T-cell (primary cell): ENCODE results near the gene RTF1. TPM values are rescaled to one million over a fixed set of nuclear protein-coding genes. Genes with fewer than 3 reads are reported as not detected.

Source experiments
- ATAC-seq, 4 experiments: fragments of 200-7000 bp in 3 of 4; fragments of 150-1000 bp in 1 of 4; cut with Tn5 transposase; replicated peaks in 1 of 4; 1 replicate in 3 of 4; 2 replicates in 1 of 4; pipeline ENCODE4 v1.10.0; 2021; ENCODE audit warnings: moderate library complexity in 3 of 4, mild to moderate bottlenecking in 2 of 4, moderate number of reproducible peaks in 1 of 4
- CTCF ChIA-PET, 2 donors: fragments of 300-600 bp; sonication (Branson Sonifier 250); formaldehyde crosslinking; loops; one replicate each; lab custom pipeline; 2022; ENCODE audit warnings: antibody characterized with exemption in 2 of 2; lab: Charles Lee
- POLR2A ChIA-PET, 2 donors: fragments of 300-600 bp; sonication (Branson Sonifier 250); formaldehyde crosslinking; loops; one replicate each; lab custom pipeline; 2022; ENCODE audit warnings: antibody characterized with exemption in 2 of 2; lab: Charles Lee
- DNase-seq, 35 experiments: peaks; one replicate each; pipeline versions ENCODE4 v3.0.0 to v3.0.0-alpha.2; 2013 to 2023
- H3K27ac ChIP-seq: one replicate; pipeline ENCODE4 v1.5.1; 2013; ENCODE audit warnings: low read length
- H3K27me3 ChIP-seq, 2 experiments: replicated peaks in 1 of 2; 1 replicate in 1 of 2; 2 replicates in 1 of 2; pipeline versions ENCODE4 v1.6.1 to v1.7.0; 2013; ENCODE audit warnings: low read length in 1 of 2, mixed read lengths in 1 of 2; ENCODE audit not compliant: control insufficient read depth in 2 of 2, insufficient read depth in 2 of 2; ENCODE audit errors: extremely low read depth in 1 of 2
- H3K36me3 ChIP-seq, 2 donors: 1 replicate in 1 of 2; 2 replicates in 1 of 2; pipeline versions ENCODE4 v1.6.1 to v1.7.0; 2013; ENCODE audit warnings: low read length in 1 of 2; ENCODE audit not compliant: control insufficient read depth in 2 of 2, insufficient read depth in 1 of 2; ENCODE audit errors: extremely low read depth in 1 of 2
- H3K4me1 ChIP-seq, 2 experiments: 1 replicate in 1 of 2; 2 replicates in 1 of 2; pipeline versions ENCODE4 v1.6.1 to v1.7.0; 2013; ENCODE audit warnings: low read length in 2 of 2, mixed read lengths in 1 of 2; ENCODE audit not compliant: insufficient read depth in 2 of 2, control insufficient read depth in 1 of 2; ENCODE audit errors: extremely low read depth in 1 of 2
- H3K4me3 ChIP-seq, 2 donors: 1 replicate in 1 of 2; 2 replicates in 1 of 2; pipeline versions ENCODE4 v1.5.1 to v1.7.0; 2013; ENCODE audit warnings: mild to moderate bottlenecking in 2 of 2, low read length in 1 of 2, moderate library complexity in 1 of 2; ENCODE audit not compliant: control insufficient read depth in 1 of 2; ENCODE audit errors: extremely low read depth in 1 of 2
- H3K9me3 ChIP-seq: 2 replicates; pipeline ENCODE4 v1.7.0; 2013
- H3K27ac Mint-ChIP-seq, 2 donors: one replicate each; pipeline ENCODE4 v1.8.0; 2020 to 2021; ENCODE audit warnings: mild to moderate bottlenecking in 2 of 2, mixed read lengths in 2 of 2
- H3K27me3 Mint-ChIP-seq, 2 donors: one replicate each; pipeline ENCODE4 v1.8.0; 2021 to 2022; ENCODE audit warnings: mixed read lengths in 2 of 2
- H3K36me3 Mint-ChIP-seq: one replicate; pipeline ENCODE4 v1.8.0; 2021; ENCODE audit warnings: mixed read lengths
- H3K4me1 Mint-ChIP-seq, 3 donors: one replicate each; pipeline ENCODE4 v1.8.0; 2020 to 2022; ENCODE audit warnings: mixed read lengths in 3 of 3, mild to moderate bottlenecking in 1 of 3
- H3K4me3 Mint-ChIP-seq, 3 donors: one replicate each; pipeline ENCODE4 v1.8.0; 2020 to 2022; ENCODE audit warnings: mild to moderate bottlenecking in 3 of 3, mixed read lengths in 3 of 3, moderate library complexity in 3 of 3
- H3K9me3 Mint-ChIP-seq, 3 donors: one replicate each; pipeline ENCODE4 v1.8.0; 2020 to 2022; ENCODE audit warnings: mixed read lengths in 3 of 3
- WGBS: methylation state at CpG from one replicate; pipeline ENCODE4 v1.1.5; 2013; ENCODE audit warnings: missing lambda C conversion rate; ENCODE audit not compliant: insufficient coverage; 5-methylcytosine and 5-hydroxymethylcytosine counted together
- total RNA-seq, 35 experiments: library from RNA in 6 of 35; stranded (reverse) in 6 of 35; fragments of 120-200 nt in 1 of 35; gene quantifications; one replicate each; pipeline versions ENCODE4 v1.2.1 to v1.2.4 and lab custom pipeline; 2013 to 2026

Gene RTF1
- total RNA-seq, 5 donors from 2014 or later (not counting 1 experiment from before 2014, with no cell fraction given): 30.6 to 45.9 (median 37.5) TPM

- ATAC-seq: no peak
- no peak overlapping the region for H3K4me3 Mint-ChIP-seq
- Histone ChIP-seq H3K36me3 (peaks cover 16 to 32% of the 10 kb centered on the region in 2 donors), H3K9me3 (no peaks in the 10 kb centered on the region), H3K27me3 (no peaks in the 10 kb centered on the region), H3K4me3 (no peak overlapping the region), H3K27ac (no peak overlapping the region), H3K4me1 (no peaks in the 10 kb centered on the region)
- H3K9me3 Mint-ChIP-seq: no peaks in the 10 kb centered on the region
- POLR2A ChIA-PET: no interaction called here
- WGBS: 100% methylated on average over 4 of the region's 5 CpGs
- CTCF ChIA-PET: no interaction called here
- DNase-seq: no peak
- H3K27me3 Mint-ChIP-seq: no peaks in the 10 kb centered on the region
- no peaks in the 10 kb centered on the region for H3K4me1 Mint-ChIP-seq
- peaks cover 23% of the 10 kb centered on the region for H3K36me3 Mint-ChIP-seq
- no peak overlapping the region for H3K27ac Mint-ChIP-seq
Observed at GRCh38 chr15:41523097-41523496, 106.2 kb downstream of the RTF1 start.

GRCh38 chr15:41530363-41530956 lies 113.6 kb downstream of the RTF1 start:
- no peaks in the 10 kb centered on the region for H3K27me3 Mint-ChIP-seq
- no peak overlapping the region for H3K4me3 ChIP-seq
- peaks cover 29 to 77% of the 10 kb centered on the region in 2 donors for H3K36me3 ChIP-seq
- POLR2A ChIA-PET: no interaction called here
- WGBS: 94% methylated on average over 3 of the region's 6 CpGs
- no peaks in the 10 kb centered on the region for H3K4me1 ChIP-seq
- H3K4me1 Mint-ChIP-seq: peaks cover 0 to 5% (median 0%) of the 10 kb centered on the region in 3 donors
- no peaks in the 10 kb centered on the region for H3K27me3 ChIP-seq
- H3K27ac ChIP-seq: no peak overlapping the region
- H3K9me3 ChIP-seq: no peaks in the 10 kb centered on the region
- no peaks in the 10 kb centered on the region for H3K9me3 Mint-ChIP-seq
- ATAC-seq (no peak), DNase-seq (no peak)
- CTCF ChIA-PET: no interaction called here
- no peak overlapping the region for H3K4me3 Mint-ChIP-seq
- H3K27ac Mint-ChIP-seq: no peak overlapping the region
- H3K36me3 Mint-ChIP-seq: peaks cover 48% of the 10 kb centered on the region

Other genes with a start within 250 kb of the RTF1 start
- not detected for gene EXD1, start 186.3 kb upstream of the RTF1 start, total RNA-seq
- 10 to 100 TPM; 20.5 to 34.4 (median 31.1) TPM for gene CHP1, start 185.8 kb upstream of the RTF1 start, total RNA-seq
- under 1 TPM in 3 of 5 donors, not detected in 2; 0.58 to 0.82 (median 0.70) TPM for gene OIP5, start 84.5 kb upstream of the RTF1 start, total RNA-seq
- 1 to 10 TPM; 5.4 to 9.4 (median 7.0) TPM for gene NUSAP1, start 84.2 kb upstream of the RTF1 start, total RNA-seq
- 10 to 100 TPM in 3 of 5 donors, 1 to 10 TPM in 2; 5.5 to 13.7 (median 12.7) TPM for gene NDUFAF1, start 14.6 kb upstream of the RTF1 start, total RNA-seq
- gene ITPKA, start 76.8 kb downstream of the RTF1 start, total RNA-seq: under 1 TPM in 1 of 5 donors, not detected in 4; 0.38 TPM
- gene LTK, start 96.7 kb downstream of the RTF1 start, total RNA-seq: 10 to 100 TPM in 1 of 5 donors, 1 to 10 TPM in 4; 2.0 to 14.3 (median 6.8) TPM
- 10 to 100 TPM; 33.5 to 57.8 (median 53.2) TPM for gene RPAP1, start 127.2 kb downstream of the RTF1 start, total RNA-seq
- 1 to 10 TPM in 1 of 5 donors, under 1 TPM in 3, not detected in 1; 0.62 to 1.5 (median 0.78) TPM for gene TYRO3, start 142.1 kb downstream of the RTF1 start, total RNA-seq
- 10 to 100 TPM; 49.7 to 58.7 (median 54.7) TPM for gene MGA, start 243.3 kb downstream of the RTF1 start, total RNA-seq